HTERT RPE-1 (cell line): ENCODE data around the gene AQR.
"Not testable (repeated sequence)": the region's sequence is repeated elsewhere in the genome, so short reads cannot be mapped to it uniquely, and the experiment has no call there.

Source experiments
- in situ Hi-C: fragments of 300-500 bp; cut with MboI; formaldehyde crosslinking; loops from 4 replicates; pipeline ENCODE4 v1.14.3; 2020; ENCODE audit warnings: low sequenced_read_pairs

The AQR gene

GRCh38 chr15:34953851-34954250 lies 15.7 kb downstream of the AQR start:
- in situ Hi-C loops = no loop called here

GRCh38 chr15:34952481-34952880 lies 17.1 kb downstream of the AQR start:
- in situ Hi-C loops = no loop called here

- in situ Hi-C loops = no loop called here
Measured at GRCh38 chr15:34951993-34952392, 17.5 kb downstream of the AQR start.

GRCh38 chr15:34944936-34945335 lies 24.6 kb downstream of the AQR start:
- in situ Hi-C loops = no loop called here

- in situ Hi-C loops = no loop called here
Measured at GRCh38 chr15:34943711-34944110, 25.8 kb downstream of the AQR start.

GRCh38 chr15:34943264-34943663 lies 26.3 kb downstream of the AQR start:
- in situ Hi-C loops = not testable (repeated sequence)

- in situ Hi-C loops = no loop called here
Measured at GRCh38 chr15:34942363-34942762, 27.2 kb downstream of the AQR start.

GRCh38 chr15:34941831-34942230 lies 27.7 kb downstream of the AQR start:
- in situ Hi-C loops = no loop called here

- in situ Hi-C loops = no loop called here
Measured at GRCh38 chr15:34941185-34941698, 28.3 kb downstream of the AQR start.

GRCh38 chr15:34933432-34933975 lies 36.0 kb downstream of the AQR start:
- in situ Hi-C loops = no loop called here

GRCh38 chr15:34928349-34928748 lies 41.2 kb downstream of the AQR start:
- in situ Hi-C loops = not testable (repeated sequence)

- in situ Hi-C loops = no loop called here
Measured at GRCh38 chr15:34927726-34928125, 41.8 kb downstream of the AQR start.

GRCh38 chr15:34914317-34914716 lies 55.2 kb downstream of the AQR start:
- in situ Hi-C loops = no loop called here

GRCh38 chr15:34905047-34905446 lies 64.5 kb downstream of the AQR start:
- in situ Hi-C loops = no loop called here

- in situ Hi-C loops = no loop called here
Measured at GRCh38 chr15:34904527-34904926, 65.0 kb downstream of the AQR start.

GRCh38 chr15:34900748-34901147 lies 68.8 kb downstream of the AQR start:
- in situ Hi-C loops = no loop called here

- in situ Hi-C loops = no loop called here
Measured at GRCh38 chr15:34896183-34896582, 73.4 kb downstream of the AQR start.

- in situ Hi-C loops = no loop called here
Measured at GRCh38 chr15:34893967-34894366, 75.6 kb downstream of the AQR start.

GRCh38 chr15:34892963-34893591 lies 76.5 kb downstream of the AQR start:
- in situ Hi-C loops = no loop called here

GRCh38 chr15:34890424-34890823 lies 79.1 kb downstream of the AQR start:
- in situ Hi-C loops = no loop called here

GRCh38 chr15:34889476-34889875 lies 80.1 kb downstream of the AQR start:
- in situ Hi-C loops = no loop called here

GRCh38 chr15:34886134-34886533 lies 83.4 kb downstream of the AQR start:
- in situ Hi-C loops = no loop called here

GRCh38 chr15:34883633-34884032 lies 85.9 kb downstream of the AQR start:
- in situ Hi-C loops = no loop called here
